ENCODE results near the gene CELSR1. TPM values are rescaled to one million over a fixed set of nuclear protein-coding genes. Genes with fewer than 3 reads are reported as not detected.

CELSR1 gene
- total RNA-seq, 4 donors from 2014 or later = 31.7 to 72.7 (median 54.1) TPM

GRCh38 chr22:46561435-46561905 lies 24.1 kb upstream of the CELSR1 start:
- DNase-seq (ENCODE audit: low spot score in 2 of 2) = no peak
- H3K4me3 ChIP-seq (ENCODE audit: low read depth, poor library complexity, severe bottlenecking) = no peak overlapping the region
- intact Hi-C loops (cut with DNase I; ENCODE audit: low total_unique reads) = loop anchor here (10.0 kb wide), 1 partner anchor 233 kb away; no protein-coding TSS in a partner anchor
- WGBS, 2 donors = 92 to 96% methylated on average over 4 to 5 of the region's 5 CpGs
- TF ChIP-seq POLR2A (IDR thresholded peaks at IDR 0.05) (no peak), CTCF (IDR thresholded peaks at IDR 0.05) (no peak)

GRCh38 chr22:46560696-46561295 lies 23.4 kb upstream of the CELSR1 start:
- no peak overlapping the region for H3K4me3 ChIP-seq (ENCODE audit: low read depth, poor library complexity, severe bottlenecking)
- intact Hi-C loops (cut with DNase I; ENCODE audit: low total_unique reads) = loop anchor here (10.0 kb wide), 1 partner anchor 234 kb away; no protein-coding TSS in a partner anchor
- 88% methylated on average over 14 of the region's 14 CpGs for WGBS, 2 donors
- TF ChIP-seq POLR2A (IDR thresholded peaks at IDR 0.05) (no peak), CTCF (IDR thresholded peaks at IDR 0.05) (no peak)
- no peak for DNase-seq (ENCODE audit: low spot score in 2 of 2)

- no peak for DNase-seq (ENCODE audit: low spot score in 2 of 2)
- TF ChIP-seq POLR2A (IDR thresholded peaks at IDR 0.05) = no peak
- no peak for TF ChIP-seq CTCF (IDR thresholded peaks at IDR 0.05)
- intact Hi-C loops (cut with DNase I; ENCODE audit: low total_unique reads) = no loop called here
- no peak overlapping the region for H3K4me3 ChIP-seq (ENCODE audit: low read depth, poor library complexity, severe bottlenecking)
- 47 to 50% methylated on average over 8 of the region's 8 CpGs for WGBS, 2 donors
Observed at GRCh38 chr22:46557736-46558480, 20.5 kb upstream of the CELSR1 start.

GRCh38 chr22:46556775-46557174 lies 19.4 kb upstream of the CELSR1 start:
- WGBS, 2 donors = 92 to 95% methylated on average over 3 of the region's 3 CpGs
- intact Hi-C loops (cut with DNase I; ENCODE audit: low total_unique reads) = no loop called here
- no peak overlapping the region for H3K4me3 ChIP-seq (ENCODE audit: low read depth, poor library complexity, severe bottlenecking)
- TF ChIP-seq CTCF (IDR thresholded peaks at IDR 0.05) (no peak), POLR2A (IDR thresholded peaks at IDR 0.05) (no peak)
- DNase-seq (ENCODE audit: low spot score in 2 of 2) = no peak

- intact Hi-C loops (cut with DNase I; ENCODE audit: low total_unique reads) = no loop called here
- WGBS, 2 donors = 93 to 98% methylated on average over 4 of the region's 4 CpGs
- no peak overlapping the region for H3K4me3 ChIP-seq (ENCODE audit: low read depth, poor library complexity, severe bottlenecking)
- DNase-seq (ENCODE audit: low spot score in 2 of 2) = no peak
- TF ChIP-seq CTCF (IDR thresholded peaks at IDR 0.05) (no peak), POLR2A (IDR thresholded peaks at IDR 0.05) (no peak)
Observed at GRCh38 chr22:46553189-46553588, 15.8 kb upstream of the CELSR1 start.

Measured in lower leg skin (tissue), 4 donors.